Measurements from ENCODE around the gene TXK. TPM values are rescaled to one million over a fixed set of nuclear protein-coding genes. Genes with fewer than 3 reads are reported as not detected.

Gene TXK
- total RNA-seq, 1 experiment from 2014 or later: 1.7 TPM

- ATAC-seq (no peak), DNase-seq (ENCODE audit: low read depth, low spot score) (no peak)
- H3K27me3 ChIP-seq (ENCODE audit: insufficient read depth, low read length): no peaks in the 10 kb centered on the region
- H3K4me1 ChIP-seq (ENCODE audit: control insufficient read depth in 1 of 2, insufficient read depth in 2 of 2, low read length in 2 of 2): no peaks in the 10 kb centered on the region
- intact Hi-C loops (cut with micrococcal nuclease): no loop called here
- H3K4me3 ChIP-seq (replicated peaks in 1 of 2; ENCODE audit: low read depth in 1 of 2, low read length in 2 of 2): no peak overlapping the region
- no peaks in the 10 kb centered on the region for H3K79me2 ChIP-seq (ENCODE audit: insufficient read depth, low read length)
- H4K20me1 ChIP-seq (ENCODE audit: insufficient read depth): no peaks in the 10 kb centered on the region
- TF ChIP-seq ATF3 (IDR thresholded peaks at IDR 0.05) (no peak), CTCF (IDR thresholded peaks at IDR 0.05 in 2 of 3, conservative IDR thresholded peaks at IDR 0.05 in 1 of 3; ENCODE audit: borderline replicate concordance in 1 of 3, insufficient read depth in 1 of 3, low read depth in 2 of 3, low read length in 2 of 3) (no peak), POLR2AphosphoS5 (IDR thresholded peaks at IDR 0.05; ENCODE audit: low read depth, low read length) (no peak), FOSL1 (IDR thresholded peaks at IDR 0.05; ENCODE audit: low read depth) (no peak), POLR2A (IDR thresholded peaks at IDR 0.05; ENCODE audit: borderline replicate concordance, extremely low read depth, insufficient read depth, insufficient read length) (no peak), SP1 (IDR thresholded peaks at IDR 0.05; ENCODE audit: low read depth) (no peak), EGR1 (IDR thresholded peaks at IDR 0.05; ENCODE audit: low read depth) (no peak), MAX (IDR thresholded peaks at IDR 0.05) (no peak), JUND (IDR thresholded peaks at IDR 0.05) (no peak), EZH2 (IDR thresholded peaks at IDR 0.05) (no peak), REST (IDR thresholded peaks at IDR 0.05; ENCODE audit: low read depth) (no peak), CBX3 (IDR thresholded peaks at IDR 0.05; ENCODE audit: low read depth) (no peak)
- POLR2A ChIA-PET: no interaction called here
- no peaks in the 10 kb centered on the region for H3K36me3 ChIP-seq (ENCODE audit: control insufficient read depth in 1 of 2, insufficient read depth in 2 of 2, low read length in 2 of 2)
- H3K9ac ChIP-seq (ENCODE audit: low read length): no peak overlapping the region
- H3K4me2 ChIP-seq (ENCODE audit: low read length): no peak overlapping the region
- no peaks in the 10 kb centered on the region for H3K9me2 ChIP-seq (ENCODE audit: insufficient read depth)
- H3K27ac ChIP-seq (ENCODE audit: low read depth, low read length): no peak overlapping the region
- no peak overlapping the region for H2AFZ ChIP-seq (ENCODE audit: low read depth, low read length, poor library complexity, severe bottlenecking)
- H3K9me3 ChIP-seq (ENCODE audit: control insufficient read depth in 1 of 2, insufficient read depth in 1 of 2, low read depth in 1 of 2, low read length in 2 of 2): no peaks in the 10 kb centered on the region
- CTCF ChIA-PET: interaction anchor here (1.1 to 1.2 kb wide), 2 partner anchors 8 to 11 kb away, joined by 3 to 4 read pairs; no protein-coding TSS in a partner anchor
- RAD21 ChIA-PET (ENCODE audit: low non-redundant PET in 1 of 2, low total read pairs in 2 of 2, uncharacterized antibody in 2 of 2, unreplicated experiment in 2 of 2): no interaction called here
- no TSS peak for BruUV-seq (replicated peaks)
Measured at GRCh38 chr4:48138936-48139335, 4.9 kb upstream of the TXK start.

All from HCT116 (cell line).